ENCODE results near the gene DPAGT1.
A peak's percentile ranks its signal among the peaks of the same experiment; 100 is the strongest.
"Not testable (repeated sequence)": the region's sequence is repeated elsewhere in the genome, so short reads cannot be mapped to it uniquely, and the experiment has no call there.

The DPAGT1 gene

DNA sequence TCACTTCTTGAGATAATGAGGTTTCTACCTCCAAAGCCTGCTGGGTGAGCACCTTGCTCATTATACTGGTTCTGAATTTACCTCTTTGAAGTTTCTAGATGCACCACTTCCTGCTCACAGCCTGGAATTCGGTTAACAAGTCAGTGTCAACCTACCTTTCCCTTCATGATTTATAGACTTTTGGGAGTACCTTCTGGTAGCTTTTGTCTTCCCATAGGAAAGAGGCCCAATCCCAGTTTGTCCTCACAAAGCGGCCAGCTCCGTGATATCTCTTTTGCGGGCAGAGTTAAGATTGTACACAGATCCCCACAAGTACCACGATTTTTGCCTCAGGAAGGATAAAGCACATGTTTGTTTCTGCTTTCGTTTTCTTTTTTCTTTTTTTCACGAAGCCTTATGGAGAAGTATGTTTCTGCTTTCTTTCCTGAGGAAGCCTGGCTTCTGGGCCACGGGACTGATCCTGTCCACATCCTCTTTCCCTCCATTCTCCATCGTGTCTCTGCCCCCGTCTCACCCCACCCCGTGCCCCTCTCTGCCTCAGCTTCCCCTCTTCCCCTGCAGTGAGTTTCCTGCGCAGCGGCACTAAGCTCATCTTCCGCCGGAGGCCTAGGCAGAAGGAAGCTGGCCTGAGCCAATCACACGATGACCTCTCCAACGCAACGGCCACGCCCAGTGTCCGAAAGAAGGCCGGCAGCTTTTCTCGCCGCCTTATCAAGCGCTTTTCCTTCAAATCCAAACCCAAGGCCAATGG is 14.0 kb upstream of the DPAGT1 start:
- DNase-seq, result no peak

DNA sequence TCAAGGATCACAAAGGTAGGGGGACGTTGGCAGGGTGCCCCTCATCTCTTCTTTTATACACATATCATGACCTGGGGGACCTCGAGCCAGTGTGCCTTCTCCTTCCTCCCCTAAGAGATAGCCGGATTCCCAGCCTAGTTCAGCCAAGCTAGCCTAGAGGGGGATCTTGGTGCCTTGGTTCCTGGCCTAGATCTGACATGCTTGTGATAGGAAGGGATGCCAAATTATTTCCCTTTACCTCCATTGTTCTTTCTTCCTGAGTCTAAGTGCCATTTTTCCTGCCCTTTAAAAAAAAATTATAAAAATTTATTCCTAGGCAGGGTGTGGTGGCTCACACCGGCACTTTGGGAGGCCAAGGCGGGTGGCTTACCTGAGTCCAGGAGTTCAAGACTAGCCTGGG is 12.7 kb upstream of the DPAGT1 start:
- DNase-seq, result no peak

DNA sequence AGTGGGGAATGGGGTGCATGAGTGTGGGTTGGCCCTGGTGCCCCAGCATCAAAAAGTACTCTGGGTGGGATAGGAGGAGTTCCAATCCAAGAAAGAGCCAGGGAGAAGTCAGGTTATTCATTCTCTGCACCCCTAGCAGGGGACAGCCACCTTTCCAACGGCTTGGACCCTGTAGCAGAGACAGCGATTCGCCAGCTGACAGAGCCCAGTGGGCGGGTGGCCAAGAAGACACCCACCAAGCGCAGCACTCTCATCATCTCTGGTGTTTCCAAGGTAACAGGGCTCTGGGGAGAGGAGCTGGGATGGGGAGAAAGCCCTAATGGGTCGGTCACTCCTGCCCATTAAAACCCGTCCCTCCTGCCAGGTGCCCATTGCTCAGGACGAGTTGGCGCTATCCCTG is 12.1 kb upstream of the DPAGT1 start:
- no peak for DNase-seq

DNA sequence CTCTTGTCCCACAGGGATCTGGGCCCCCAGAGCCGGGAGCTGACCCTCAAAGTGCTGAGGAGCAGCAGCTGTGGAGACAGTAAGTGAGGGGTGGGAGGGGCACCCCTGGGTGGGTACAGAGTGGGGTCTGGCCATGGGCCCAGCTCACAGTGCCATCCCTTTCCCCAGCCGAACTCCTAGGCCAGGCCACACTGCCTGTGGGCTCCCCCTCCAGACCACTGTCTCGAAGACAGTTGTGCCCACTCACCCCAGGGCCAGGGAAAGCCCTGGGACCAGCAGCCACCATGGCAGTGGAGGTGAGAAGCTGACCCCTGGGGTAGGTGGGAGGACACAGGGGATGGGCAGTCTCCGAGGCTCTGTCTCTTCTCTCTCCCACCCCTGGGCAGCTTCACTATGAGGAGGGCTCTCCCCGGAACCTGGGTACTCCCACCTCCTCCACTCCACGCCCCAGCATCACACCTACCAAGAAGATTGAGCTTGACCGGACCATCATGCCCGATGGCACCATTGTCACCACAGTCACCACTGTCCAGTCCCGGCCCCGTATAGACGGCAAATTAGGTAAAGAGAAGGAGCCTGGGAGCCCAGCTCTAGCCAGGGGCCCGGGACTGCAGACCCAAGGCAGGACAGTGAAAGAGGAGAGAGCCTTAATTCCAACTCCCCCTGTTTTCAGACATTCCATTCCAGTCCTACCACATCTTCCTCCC is 10.8 kb upstream of the DPAGT1 start:
- DNase-seq, result no peak

DNA sequence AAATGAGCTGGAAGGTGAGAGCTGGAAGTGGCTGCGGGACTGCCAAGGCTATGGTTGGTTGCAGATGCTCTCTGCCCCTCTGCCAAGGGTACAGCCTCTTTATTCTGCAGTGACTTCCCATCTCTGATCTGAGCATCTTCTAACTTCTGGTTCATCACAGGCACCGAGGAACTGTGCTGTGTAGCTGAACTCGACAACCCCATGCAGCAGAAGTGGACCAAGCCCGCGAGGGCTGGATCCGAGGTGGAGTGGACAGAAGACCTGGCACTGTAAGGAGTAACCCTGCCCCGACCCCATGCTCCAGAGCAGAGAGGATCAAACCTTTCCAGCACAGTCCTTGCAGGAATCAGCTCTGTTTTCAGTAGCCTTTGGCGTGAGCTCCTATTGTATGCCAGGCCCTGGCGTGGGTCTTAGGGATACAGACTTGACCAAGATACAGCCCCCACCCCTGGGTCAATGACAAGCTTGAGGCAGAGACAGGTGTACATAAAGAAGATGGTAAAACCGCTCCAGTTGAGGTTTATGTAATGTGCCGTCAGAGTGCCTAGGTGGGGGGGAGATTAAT is 9.8 kb upstream of the DPAGT1 start:
- DNase-seq, result no peak

DNA sequence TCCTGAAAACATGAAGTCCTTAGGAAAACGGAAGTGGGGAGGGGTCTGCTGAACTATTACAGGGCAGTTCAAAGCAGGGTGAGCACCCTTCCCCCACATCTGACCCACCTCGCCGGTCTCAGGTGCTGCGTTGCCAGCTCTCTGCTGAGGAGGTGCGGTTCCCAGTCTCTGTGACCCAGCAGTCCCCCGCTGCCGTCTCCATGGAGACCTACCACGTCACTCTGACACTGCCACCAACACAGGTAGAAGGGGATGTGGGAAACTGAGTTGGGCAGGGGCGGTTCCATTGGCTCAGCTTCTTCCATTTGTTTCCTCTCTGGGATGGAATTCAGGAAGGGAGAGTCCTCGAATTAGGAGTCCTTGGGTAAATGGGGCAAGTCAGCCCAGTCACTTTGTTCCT is 8.8 kb upstream of the DPAGT1 start:
- DNase-seq, result no peak

DNA sequence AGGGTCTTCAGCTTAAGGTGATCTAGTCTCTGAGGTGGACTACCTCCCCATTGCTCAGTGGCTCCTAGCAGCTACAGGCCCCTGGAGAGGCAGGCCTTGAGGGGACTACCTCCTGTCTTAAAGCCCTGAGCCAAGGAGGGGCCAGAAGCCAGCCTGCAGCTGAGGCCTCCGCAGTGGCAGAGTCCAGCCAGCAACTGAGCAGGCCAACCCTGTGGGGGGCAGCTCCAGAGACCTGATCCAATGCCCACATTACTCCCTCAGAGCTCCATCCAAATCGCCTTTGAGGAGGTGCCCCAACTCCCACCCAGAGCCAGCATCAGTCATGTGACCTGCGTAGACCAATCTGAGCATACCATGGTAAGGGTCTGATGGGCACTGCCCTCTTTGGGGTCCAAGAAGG is 8.2 kb upstream of the DPAGT1 start:
- DNase-seq, result no peak

DNA sequence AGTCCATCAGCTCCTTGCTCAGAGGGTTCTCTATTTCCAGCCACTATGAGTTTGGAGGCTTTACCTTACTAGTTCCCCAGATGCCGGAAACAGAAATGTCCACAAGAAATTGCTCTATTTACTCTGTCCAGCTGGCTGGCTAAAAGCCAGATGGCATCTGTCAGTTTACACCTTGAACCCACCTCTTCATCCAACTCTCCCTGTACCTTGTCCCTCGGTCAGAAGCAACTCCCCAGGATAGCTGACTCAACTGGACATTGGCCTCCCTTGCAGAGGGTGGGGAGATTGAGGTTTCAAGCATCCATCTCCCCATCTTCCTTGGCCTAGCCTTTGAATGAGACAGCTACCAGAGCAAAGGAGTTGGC is 7.2 kb upstream of the DPAGT1 start:
- DNase-seq, result no peak

DNA sequence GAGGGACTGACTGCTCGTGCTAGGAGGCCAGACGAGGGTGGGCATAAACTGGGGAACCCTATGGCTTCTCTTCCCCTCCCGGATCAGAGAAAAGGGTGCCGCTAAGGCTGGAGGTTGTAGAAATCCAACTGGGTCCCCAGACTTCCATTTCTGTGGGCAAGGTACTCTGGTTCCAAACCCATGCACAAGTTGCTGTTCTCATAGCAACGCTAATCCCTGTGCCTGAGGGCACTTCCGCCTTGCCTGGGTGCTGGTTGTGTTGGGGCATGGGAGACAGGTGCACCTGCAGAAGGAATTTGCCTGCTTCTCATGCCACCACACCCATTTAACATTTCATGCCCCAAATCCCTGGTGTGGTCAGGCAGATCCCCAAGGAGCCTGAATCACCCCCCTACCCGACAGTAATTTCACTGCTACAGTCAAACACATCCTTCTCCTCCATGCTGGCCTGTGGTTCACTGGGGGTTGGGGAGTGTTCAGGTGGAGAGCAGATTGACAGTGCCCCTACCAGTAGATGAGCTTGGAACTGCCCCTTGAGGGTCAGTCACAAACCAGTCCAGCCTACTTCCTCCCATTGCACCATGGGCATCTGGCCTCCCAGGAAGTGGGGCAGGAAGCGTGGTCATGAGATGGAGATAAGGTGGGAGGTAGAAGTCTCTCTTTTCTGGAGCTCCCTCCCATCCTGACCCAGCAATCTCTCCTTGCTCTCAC is 6.6 kb upstream of the DPAGT1 start:
- DNase-seq, result peak; percentile 71

DNA sequence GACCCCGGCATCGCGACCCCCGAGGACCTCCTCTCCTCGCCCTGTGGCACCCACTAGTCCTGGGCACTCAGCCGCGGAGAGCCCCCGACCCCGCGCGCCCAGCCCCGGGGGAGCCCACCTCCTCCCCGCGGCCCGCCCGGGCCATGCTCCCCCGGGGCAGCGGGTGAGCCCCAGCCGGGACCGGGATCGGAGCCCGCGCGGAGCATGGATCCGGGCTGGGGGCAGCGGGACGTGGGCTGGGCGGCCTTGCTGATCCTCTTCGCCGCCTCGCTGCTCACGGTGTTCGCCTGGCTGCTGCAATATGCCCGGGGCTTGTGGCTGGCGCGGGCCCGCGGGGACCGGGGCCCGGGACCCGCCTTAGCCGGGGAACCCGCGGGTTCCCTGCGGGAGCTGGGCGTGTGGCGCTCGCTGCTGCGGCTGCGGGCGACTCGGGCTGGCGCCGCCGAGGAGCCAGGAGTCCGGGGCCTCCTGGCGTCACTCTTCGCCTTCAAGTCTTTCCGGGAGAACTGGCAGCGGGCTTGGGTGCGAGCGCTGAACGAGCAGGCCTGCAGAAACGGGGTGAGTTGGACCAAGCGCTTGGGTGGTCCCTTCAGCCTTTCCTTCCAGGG is 6.0 kb upstream of the DPAGT1 start:
- DNase-seq, result no peak

DNA sequence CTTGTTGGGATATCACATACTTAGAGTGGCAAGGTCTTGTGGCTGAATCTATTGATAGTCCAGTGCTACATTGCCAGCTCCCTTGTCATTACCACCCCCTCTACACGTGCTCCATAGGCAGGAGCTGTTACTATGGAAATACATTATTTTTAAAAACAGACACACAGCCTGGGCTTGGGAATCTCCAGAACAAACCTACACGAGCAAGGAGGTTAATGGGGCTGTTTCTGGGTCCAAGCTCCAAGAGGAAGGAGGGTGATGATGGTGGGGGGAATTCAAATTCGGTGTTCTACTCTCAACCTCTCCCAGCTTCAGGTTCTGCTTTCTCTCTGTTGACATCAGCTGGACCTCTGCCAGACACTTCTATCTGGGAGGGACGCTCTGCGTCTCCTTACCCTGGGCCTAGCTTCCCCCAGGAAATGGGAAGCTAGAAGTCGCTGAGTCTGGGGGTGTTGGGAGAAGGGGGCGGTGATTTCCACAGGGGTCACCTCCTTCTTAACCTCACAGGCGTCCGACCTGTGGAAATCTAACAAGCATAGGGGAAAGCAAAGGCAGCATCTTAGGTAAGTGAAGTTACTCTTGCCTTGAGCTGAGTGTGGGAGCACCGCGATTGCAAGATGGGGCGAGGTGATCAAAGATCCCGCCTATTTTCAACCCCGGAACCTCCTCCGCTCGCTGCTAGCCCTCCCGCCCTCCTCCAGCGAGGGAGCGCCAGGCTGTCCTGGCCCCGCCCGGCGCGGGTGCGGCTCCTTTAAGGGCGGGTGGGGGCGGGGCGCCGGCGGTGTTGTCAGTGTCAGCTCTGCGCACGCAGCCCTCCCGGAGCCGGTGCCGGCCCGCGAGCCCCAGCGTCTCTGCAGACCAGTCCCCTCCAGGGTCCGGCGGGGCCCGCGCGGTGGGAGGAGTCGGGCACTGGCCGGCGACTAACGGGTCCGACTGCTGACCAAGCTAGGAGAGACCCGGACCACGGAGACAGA is 5.2 kb upstream of the DPAGT1 start, which contains the start of gene C2CD2L:
Gene C2CD2L (plus strand): TSS at position 781 of the 974 bp plus-strand sequence. CDS start 398 bp downstream, outside the sequence.
- DNase-seq, result peak; percentile 94

DNA sequence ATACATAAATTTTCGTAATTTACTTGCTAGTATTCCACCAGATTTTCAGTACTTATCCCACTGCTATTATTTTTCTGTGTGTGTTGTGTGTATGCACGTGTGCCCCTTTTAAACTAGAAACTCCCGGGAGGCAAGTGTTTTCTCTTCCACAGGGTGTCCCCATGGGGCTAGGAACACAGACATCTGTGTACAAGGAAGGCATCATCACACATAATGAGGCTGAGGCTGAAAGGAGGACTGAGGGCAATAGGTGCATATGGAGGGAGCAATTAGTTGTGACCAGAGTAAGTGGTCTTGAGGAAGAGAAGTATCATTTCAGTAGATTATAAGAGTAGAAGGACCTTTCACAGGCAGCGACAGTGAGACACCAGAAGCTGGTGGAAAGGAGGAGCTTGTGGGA is 2.1 kb upstream of the DPAGT1 start:
- DNase-seq, result no peak

DNA sequence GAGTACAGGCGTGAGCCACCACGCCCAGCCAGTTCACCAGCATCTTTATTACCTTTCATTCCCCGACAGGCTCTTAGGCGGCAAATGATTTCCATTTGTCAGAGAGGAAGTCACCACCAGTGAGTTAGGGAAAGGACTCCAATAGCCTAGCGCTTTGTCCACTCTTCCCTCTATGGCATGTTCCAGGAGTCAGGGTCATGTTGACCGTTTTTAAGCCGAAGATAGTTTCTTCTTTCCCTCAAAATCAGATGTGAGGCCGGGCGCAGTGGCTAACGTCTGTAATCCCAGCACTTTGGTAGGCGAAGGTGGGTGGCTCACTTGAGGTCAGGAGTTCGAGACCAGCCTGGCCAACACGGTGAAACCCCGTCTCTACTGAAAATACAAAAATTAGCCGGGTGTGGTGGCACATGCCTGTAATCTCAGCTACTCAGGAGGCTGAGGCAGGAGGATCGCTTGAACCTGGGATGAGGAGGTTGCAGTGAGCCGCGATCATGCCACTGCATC is 1.6 kb upstream of the DPAGT1 start:
- not testable (repeated sequence) for DNase-seq

DNA sequence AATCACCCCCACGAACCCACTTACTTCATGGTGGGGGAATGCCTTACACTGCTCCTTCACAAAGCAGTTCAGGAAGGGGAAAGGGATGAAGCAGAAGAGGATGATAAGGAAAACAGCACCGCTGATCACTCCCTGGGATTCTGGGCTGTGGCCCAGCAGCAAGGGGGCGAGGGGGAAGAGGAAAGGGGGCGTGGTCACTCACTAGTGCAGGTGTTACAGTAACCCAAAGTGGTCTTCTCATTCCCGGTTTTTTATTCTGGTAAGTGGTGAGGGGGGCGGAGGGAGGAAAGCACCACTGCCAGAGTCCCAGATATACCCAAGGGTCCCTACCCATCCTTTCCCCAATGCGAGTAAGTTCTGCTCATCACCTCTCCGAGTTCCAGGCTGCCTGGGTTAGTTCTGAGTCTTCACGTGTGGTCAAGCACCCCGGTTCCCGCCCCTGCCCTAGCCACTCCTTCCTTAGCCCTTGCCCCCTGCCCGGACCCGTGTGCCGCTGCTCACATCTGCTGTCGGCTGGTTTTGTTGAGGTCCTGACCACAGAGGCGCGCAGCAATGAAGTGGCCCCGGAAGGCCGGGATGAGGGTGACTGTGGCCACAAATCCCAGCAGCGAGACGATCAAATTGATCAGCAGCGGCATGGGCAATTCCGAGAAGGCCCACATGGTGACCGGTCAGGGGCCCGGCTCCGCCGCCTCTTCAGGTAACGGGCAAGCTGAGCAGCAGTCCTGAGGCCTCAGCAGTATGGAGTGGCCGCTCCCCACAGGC is 477 bp downstream of the DPAGT1 start:
- DNase-seq, result peak; percentile 23

DNA sequence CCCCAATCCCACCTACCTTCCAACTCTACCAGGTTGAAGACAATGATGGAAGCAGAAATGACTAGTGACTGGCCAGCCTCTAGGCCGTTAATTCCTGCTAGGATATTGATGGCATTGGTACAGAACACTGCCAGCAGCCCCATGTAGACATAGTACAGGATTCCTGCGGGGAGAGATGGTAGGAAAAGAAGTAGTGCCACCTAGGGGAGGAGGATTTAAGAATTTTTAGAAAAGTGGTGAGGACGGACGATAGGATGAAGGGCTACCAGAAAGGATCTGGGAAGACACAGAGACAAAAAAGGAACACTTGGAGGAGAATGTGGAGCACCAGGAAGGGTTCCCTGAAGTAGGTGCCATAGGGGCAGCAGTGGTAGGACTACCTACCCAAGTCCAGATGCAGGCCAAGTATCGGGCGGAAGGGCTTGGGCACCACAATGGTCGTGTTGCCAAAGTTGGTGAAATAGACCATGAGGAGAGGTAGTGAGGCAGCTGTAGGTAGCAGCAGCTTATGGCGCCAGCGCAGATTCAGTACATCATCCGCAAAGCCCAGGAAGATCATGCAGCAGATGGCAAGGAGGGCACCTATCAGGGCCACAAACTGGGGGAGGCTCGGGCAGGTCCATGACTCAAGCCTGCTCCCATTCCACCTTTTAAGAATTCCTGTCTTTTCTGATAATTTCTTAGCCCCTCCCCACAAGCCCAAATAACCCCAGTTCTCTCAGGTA is 1.2 kb downstream of the DPAGT1 start:
- peak; percentile 48 for DNase-seq

DNA sequence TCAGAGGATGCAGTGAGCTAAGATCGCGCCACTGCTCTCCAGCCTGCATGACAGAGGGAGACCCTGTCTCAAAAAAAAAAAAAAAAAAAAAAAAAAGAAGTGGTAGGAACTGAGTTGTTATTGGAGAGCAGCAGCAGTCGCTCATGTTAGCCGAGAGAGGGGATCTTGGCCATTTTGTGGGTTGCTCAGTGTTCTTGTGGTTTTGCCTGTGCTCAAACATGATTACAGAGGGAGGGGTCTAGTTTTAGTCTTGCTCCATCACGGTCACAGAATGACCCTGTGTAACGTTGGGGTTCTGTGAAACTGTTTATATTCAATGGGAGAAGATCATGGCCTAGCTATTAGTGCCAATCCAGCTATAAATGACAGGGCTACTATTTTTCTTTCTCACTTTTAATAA is 1.9 kb downstream of the DPAGT1 start:
- no peak for DNase-seq

DNA sequence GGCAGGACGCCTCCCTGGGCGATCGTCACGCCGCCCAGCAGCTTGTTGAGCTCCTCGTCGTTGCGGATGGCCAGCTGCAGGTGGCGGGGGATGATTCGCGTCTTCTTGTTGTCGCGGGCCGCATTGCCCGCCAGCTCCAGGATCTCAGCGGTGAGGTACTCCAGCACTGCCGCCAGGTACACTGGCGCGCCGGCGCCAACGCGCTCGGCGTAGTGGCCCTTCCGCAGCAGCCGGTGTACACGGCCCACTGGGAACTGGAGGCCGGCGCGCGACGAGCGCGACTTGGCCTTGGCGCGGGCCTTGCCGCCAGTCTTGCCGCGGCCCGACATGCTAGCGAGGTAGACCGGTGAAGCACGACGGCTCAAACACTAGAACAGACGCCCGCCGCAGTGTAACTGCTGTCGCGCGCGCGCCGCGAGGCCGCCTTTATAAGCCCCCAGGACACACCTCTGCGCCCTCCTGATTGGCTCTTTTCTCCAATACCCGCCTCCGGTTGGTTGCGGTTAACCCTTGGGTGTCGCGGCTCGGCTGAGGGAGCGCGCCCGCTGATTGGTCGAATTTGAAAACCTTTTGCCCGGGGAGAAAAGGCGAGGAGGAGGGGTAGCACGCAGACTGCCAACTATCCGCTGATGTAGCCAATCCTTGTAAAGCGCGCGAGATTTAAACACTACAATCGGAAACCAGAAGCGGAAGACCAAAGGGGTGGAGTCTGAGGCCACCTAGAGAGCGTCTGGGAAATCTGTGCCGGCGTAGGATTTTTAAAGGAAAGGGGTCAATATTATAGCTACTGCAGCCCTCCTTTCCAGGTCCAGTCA is 6.4 kb downstream of the DPAGT1 start:
- DNase-seq, result peak; percentile 100

DNA sequence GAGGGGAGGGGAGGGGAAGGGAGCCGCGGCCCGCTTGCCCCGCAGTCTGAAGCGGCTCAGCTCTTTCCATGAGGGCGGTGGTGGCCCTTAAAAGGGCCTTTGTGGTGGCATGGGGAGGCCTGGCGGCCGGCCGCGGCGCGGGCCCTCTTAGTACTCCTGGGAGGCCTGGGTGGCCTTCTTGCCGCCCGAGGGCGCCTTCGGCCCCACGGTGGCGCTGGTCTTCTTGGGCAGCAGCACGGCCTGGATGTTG is 6.9 kb downstream of the DPAGT1 start:
- DNase-seq, result no peak

DNA sequence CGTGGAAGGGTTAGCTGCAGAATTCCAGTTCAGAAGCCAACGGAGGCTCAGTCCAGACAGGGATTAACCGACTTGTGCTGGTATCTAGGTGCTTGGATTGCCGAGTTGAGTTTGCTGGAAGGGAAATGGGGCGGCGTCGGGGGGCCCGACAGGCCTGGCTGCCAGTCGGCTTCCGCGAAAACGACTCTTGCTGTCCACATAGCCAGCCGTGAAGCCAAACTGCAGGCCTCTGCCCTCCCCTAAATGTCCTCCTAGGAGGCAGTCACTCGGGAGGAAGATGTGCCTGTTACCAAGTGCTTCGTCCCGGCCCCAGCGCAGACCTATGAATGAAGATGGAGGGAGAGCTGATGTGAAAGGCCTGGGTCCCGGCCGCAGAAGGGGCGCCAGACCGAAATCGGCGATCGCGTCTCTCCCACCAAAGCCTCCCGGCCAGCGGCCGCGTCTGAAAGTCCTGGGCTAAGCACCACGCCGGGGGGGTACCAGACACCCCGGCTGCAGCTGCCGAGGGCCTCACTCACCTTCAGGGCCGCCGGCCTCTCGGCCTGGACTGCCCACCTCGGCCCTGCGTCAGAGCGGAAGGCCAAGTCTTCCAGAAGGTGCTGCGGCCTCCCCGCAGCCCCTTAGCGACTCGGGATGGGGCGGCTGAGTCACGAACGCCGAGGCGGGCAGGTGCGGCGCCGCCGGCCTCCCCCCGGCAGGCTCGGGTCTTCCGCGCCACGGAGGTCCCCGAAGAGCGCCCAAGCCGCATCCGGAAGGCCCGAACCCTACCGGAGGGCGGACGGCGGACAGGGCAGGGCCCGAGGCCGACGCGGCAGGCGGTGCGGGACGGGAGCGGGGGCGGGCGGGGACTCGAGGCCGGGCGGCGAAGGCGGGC is 7.5 kb downstream of the DPAGT1 start:
- DNase-seq, result no peak
